GM12874 (cell line): Measurements from ENCODE around the gene PCDHB4.

ENCODE experiments used
- TF ChIP-seq, protein P1 (sequence below): IDR thresholded peaks from 2 replicates; pipeline ENCODE4 v1.5.1; 2011; ENCODE audit warnings: low read depth, mild to moderate bottlenecking, control low read depth, low read length, moderate library complexity; ENCODE audit not compliant: insufficient read depth

The PCDHB4 gene

DNA sequence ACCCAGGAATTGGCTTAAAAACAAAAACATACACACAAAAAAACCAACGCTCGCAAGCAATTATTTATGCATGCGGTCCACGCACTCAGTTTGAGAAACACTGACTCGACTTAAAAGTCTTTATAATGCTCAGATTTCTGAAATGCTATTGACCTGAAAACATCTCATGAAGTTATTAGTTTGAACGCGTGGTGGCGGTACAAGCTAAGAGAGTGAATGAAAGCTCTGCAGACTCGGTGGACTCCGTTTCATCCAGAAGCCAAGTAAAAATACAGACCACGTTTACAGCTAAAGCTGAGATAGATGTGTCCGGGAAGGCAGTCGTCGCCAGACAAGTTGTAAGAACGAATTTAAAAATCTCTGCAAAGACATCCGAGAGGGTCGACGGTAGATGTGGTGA lies 28.2 kb downstream of the PCDHB4 start, which contains the start of gene PCDHB6:
Gene PCDHB6 (plus strand): TSS at position 246 of the 400 bp plus-strand sequence. CDS start 201 bp downstream, outside the sequence.
- TF ChIP-seq, protein P1, sequence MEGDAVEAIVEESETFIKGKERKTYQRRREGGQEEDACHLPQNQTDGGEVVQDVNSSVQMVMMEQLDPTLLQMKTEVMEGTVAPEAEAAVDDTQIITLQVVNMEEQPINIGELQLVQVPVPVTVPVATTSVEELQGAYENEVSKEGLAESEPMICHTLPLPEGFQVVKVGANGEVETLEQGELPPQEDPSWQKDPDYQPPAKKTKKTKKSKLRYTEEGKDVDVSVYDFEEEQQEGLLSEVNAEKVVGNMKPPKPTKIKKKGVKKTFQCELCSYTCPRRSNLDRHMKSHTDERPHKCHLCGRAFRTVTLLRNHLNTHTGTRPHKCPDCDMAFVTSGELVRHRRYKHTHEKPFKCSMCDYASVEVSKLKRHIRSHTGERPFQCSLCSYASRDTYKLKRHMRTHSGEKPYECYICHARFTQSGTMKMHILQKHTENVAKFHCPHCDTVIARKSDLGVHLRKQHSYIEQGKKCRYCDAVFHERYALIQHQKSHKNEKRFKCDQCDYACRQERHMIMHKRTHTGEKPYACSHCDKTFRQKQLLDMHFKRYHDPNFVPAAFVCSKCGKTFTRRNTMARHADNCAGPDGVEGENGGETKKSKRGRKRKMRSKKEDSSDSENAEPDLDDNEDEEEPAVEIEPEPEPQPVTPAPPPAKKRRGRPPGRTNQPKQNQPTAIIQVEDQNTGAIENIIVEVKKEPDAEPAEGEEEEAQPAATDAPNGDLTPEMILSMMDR, result no peak

DNA sequence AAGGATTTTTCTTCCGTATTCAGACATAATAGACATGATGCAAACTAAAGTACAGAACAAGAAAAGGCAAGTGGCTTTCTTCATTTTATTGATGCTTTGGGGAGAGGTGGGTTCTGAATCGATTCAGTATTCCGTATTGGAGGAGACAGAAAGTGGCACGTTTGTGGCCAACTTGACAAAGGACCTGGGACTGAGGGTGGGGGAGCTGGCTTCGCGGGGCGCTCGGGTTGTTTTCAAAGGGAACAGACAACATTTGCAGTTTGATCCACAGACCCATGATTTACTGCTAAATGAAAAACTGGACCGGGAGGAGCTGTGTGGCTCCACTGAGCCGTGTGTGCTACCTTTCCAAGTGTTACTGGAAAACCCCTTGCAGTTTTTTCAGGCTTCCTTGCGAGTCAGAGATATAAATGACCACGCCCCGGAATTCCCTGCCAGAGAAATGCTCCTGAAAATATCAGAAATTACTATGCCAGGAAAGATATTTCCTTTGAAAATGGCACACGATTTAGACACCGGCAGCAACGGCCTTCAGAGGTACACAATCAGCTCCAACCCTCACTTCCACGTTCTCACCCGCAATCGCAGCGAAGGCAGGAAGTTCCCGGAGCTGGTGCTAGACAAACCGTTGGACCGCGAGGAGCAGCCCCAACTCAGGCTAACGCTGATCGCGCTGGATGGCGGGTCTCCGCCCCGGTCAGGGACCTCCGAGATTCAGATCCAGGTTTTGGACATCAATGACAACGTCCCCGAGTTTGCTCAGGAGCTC lies 28.8 kb downstream of the PCDHB4 start:
- TF ChIP-seq, protein P1, result no peak

DNA sequence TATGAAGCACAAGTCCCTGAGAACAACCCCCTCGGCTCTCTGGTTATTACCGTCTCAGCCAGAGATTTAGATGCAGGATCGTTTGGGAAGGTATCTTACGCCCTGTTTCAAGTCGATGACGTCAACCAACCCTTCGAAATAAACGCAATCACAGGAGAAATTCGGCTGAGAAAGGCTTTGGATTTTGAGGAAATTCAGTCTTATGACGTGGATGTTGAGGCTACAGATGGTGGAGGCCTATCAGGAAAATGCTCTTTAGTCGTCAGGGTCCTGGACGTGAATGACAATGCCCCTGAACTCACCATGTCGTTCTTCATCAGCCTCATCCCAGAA lies 29.3 kb downstream of the PCDHB4 start:
- TF ChIP-seq, protein P1, result no peak

DNA sequence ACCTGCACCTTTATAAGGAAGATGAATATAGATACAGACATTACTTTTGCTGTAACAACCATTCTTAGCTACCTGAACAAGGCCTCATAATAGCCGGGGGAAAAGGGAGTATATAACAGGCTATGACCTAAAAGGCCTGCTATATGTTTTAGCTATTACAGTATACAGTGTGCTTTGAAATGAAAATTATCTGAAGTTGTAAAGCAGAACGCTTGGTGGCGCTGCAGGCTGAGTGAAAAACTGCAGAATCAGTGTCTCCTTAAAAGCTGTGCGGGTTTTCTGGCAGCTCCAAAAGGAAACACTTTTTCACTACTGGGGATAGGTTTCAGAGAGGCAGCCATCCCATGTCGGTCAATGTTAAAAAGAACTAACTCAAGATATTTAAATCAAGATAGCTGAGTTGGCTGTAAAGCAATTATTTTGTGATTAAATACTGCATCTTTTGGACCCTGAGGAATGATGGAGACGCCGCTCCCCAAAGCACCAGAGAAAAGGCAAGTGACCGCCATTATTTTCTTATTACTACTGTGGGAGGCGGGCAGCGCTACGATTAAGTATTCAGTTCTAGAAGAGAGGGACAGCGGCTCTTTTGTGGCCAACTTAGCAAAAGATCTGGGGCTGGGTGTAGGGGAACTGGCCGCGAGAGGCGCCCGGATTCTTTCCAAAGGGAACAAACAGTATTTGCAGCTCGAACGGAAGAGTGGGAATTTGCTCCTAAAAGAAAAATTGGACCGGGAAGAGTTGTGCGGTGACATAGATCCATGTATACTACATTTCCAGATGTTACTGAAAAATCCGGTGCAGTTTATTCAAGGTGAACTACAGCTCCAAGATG lies 34.1 kb downstream of the PCDHB4 start:
- TF ChIP-seq, protein P1, result no peak

DNA sequence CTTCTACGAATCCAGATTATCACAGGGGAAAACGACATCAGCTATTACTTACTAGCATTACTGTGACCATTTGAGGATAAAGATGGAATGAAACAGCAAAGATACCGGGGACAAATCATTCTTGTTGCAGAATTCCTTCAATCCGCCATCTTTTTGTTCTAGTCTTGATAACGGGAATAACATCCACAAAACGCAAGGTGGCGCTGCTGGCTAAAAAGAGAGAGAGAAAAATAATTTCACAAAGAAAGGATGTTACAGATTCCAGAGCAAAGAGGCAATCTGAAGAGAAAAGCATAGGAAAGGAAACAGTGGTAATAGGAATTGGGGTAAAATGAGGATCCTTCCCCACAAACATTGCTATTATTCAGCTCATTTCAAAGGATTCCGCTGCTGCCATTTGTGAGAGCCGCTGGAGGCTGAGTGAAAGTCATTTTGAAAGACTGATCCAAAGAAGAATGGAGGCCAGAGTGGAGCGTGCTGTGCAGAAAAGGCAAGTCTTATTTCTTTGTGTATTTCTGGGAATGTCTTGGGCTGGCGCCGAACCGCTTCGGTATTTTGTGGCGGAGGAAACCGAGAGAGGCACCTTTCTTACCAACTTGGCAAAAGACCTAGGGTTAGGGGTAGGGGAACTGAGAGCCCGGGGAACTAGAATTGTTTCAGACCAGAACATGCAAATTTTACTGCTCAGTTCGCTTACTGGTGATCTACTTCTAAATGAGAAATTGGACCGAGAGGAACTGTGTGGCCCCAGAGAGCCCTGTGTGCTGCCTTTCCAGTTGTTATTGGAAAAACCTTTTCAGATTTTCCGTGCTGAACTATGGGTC lies 51.0 kb downstream of the PCDHB4 start, which contains the start of gene PCDHB7:
Gene PCDHB7 (plus strand): TSS at position 264 of the 824 bp plus-strand sequence. CDS start 192 bp downstream, at position 456.
- TF ChIP-seq, protein P1, result no peak
